Measurements from ENCODE around the gene PAPPA2.

PAPPA2 gene

DNA sequence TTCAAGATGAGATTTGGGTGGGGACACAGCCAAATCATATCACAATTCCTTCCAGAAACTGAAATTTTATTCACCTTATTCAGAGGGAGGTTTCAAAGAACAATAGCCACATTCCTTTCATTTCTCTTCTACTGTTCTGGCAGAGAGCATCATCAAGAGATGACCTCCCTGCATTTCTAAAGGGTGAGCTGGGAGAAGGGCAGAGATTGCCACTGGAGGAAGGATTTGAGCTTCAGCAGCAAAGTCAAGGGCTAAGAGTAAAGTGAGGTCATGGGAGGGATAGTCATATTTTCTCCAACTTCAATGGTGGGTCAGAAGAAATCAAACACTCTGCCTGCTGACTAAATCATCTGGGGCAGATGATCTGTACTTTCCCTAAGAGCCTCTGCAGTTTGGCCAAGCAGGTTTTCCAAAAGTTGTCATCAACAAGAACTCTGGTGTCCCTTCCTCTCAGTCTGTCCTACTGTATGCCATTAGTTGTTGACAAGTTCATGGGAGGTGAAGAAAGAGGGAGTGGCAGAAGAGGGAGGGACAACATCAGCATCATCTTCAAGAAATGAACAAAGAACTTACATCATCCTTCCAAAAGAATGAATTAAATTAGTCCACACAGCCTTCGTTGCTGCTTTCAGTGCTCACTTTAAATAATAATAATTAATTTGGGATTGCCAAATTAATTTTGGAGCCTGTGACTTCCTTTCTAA is 403.2 kb downstream of the PAPPA2 start:
- no peak for DNase-seq

DNA sequence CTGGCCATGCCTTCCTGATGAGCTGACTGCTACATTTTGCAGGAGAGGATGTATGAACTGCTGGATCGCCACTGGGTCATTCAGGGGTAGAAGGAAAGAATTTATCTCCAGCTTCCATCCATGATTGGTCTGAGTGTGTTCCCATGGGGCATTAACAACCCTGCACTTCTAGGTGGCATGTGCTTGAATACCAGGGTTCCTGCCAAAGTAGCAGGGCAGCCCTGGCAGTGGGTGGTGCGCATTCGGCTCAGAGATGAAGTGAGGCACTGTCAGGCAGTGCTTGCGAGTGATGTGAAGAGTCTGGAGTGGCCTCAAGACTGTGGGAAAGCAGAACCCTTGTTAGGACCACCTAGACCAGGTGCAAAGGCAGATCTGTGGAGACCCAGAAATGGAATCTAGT is 406.6 kb downstream of the PAPPA2 start:
- no peak for DNase-seq

DNA sequence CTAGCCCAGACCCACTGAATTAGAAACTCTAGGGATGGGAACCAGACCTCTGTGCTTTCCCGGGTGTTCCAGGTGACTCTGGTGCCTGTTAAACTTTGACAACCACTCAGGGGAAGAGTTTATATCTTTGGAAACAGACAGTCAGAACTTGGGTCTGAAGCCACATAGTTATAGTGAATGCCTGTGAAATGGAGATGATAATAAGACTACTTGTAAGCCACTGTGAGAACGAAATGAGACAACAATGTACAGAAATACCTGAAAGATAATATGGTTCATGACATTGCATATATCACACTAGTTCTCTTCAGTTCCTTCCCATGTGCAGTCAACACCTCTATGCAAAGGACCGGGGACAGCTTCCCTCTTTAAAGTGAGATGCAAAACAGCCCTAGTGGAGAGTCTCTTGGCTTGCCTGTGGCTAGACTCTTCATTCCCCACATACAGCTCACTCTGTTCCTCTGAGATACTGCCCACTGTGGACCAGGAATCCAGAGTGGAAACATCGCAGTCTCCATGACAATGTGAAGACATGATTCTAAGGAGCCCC is 414.1 kb downstream of the PAPPA2 start:
- DNase-seq = no peak

- DNase-seq = no peak
Observed at GRCh38 chr1:176877557-176877956, 414.6 kb downstream of the PAPPA2 start.

DNA sequence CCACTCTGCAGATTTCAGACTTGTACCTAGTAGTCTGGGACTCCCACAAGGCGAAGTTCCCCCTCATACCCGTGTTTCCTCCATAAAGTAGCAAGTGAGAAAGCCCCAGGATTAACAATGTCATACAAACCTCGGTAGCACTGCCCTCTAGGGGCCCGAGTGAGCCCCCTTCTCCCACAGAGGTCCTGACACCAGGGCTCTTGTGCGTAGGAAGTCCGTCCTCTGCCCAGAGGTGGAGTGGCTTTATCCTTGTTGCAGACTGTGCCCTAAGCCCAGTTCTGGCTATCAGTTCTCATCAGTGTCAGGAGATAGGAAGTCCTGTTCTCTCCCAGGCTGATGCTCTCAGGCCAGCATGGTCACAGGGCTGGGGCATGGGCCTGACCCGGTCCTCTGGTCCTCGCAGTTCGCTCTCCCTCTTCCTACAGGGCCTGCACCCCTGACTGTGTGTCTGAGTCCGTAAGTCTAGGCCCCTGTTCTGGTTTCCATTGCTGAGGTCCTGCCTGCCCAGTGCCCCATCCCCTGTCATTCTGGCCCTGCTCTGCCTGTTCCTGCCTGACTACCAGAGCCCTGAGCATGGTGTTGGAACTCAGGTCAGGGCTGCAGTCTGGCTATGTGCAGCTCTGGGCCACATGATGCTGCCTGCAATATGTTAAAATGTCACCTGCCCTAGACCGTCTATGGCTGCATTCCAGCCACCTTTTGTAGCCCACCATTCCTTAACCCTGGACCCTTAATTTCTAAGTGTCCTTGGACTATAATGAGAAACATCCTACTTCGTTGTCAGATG is 416.0 kb downstream of the PAPPA2 start:
- DNase-seq = no peak

DNA sequence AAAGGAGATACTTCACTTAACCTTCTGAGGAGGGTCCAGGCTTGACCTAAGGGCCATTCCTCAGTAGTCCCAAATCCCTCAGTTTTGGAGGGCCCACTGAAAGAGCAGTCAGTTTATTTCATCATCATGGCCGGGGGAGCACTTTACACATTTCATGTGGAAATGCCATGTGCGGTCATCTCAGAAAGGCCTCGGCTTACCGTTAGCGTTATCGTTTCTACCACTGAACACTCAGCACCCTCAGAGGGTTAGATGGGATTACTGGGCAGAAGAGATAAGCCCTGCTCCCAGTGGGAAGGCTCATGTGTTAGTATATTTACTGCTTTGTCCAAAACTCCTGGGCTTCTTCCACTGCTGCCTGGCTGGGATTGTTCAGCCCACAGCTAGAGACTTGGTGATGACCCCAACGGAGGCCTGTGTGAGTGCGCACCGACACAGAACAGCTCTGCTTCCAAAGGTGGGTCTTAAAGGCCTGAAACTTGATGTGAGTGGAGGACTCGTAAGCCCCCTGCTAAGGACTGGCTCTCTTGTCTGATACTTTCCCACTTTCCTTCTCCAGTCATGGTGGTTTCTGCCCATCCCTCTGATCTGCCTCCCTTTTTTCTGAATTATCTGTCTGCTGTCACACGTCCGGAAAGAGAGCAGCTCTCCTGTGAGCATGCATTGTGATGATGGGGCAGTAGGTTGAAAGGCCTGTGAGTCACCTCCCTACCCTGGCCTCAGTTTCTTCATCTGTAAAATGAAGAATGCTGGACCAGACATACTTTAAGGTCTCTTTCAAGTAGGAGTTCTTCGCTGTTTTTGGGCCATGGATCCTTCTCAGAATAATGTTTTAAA is 417.0 kb downstream of the PAPPA2 start:
- DNase-seq = no peak

GRCh38 chr1:176880955-176881595 is 418.1 kb downstream of the PAPPA2 start:
- DNase-seq = peak; percentile 16 to 79

GRCh38 chr1:176884286-176884685 is 421.3 kb downstream of the PAPPA2 start:
- no peak for DNase-seq

DNA sequence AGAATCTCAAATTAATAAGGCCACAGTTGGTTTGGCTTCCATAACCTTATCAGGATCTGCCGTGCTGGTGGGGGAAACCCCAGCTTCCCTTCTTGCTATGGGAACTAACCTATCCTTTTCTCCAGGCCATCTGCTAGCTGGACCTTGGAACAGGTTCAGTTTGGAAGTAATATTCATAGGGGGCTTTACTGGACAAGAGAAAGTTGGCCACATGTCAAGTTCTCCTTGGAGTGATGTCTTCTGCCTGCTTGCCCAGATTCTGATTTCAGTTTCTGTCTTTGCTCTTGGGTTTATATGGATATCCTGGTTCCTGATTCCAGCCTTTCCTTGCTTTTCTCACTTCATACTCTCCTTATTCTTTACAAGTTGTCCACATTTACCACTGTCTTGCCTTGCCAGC is 421.9 kb downstream of the PAPPA2 start:
- DNase-seq = no peak

DNA sequence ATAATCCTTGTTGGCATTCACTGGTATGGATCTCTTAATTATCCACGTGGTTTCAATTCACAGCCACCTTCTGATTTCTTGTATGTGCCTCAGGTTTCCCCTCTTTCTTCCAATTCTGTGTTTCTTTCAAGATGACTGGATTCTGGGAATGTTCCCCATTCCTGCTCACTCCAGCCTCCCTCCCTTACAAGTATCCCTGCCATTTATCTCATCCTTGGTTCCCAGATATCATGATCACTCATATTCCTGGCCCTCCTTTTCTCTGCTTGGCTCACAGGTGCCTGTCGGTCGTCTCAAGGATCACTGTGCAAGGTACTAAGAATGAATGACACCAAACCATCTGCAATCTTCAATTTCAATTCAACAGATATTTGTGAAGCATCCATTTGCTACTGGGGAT is 422.4 kb downstream of the PAPPA2 start:
- no peak for DNase-seq

DNA sequence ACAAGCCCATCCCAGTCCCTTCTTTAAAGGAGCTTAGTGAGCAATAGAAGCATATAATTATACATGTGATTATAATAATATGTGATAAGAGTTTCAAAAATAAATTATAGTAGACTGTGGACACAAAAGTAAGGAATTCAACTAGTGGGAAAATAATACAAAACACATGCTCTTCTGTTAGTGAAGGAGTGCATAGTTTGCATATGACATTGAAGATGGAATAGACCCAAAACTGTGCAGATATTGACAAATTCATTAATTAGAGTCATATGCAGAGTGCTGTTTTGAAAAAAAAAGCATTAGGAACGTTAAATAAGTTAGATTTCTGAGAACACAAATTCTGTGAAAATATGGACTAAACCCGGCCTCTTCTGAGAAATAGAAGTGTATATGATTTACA is 422.8 kb downstream of the PAPPA2 start:
- DNase-seq = no peak

GRCh38 chr1:176888471-176889032 is 425.6 kb downstream of the PAPPA2 start:
- DNase-seq = no peak

DNA sequence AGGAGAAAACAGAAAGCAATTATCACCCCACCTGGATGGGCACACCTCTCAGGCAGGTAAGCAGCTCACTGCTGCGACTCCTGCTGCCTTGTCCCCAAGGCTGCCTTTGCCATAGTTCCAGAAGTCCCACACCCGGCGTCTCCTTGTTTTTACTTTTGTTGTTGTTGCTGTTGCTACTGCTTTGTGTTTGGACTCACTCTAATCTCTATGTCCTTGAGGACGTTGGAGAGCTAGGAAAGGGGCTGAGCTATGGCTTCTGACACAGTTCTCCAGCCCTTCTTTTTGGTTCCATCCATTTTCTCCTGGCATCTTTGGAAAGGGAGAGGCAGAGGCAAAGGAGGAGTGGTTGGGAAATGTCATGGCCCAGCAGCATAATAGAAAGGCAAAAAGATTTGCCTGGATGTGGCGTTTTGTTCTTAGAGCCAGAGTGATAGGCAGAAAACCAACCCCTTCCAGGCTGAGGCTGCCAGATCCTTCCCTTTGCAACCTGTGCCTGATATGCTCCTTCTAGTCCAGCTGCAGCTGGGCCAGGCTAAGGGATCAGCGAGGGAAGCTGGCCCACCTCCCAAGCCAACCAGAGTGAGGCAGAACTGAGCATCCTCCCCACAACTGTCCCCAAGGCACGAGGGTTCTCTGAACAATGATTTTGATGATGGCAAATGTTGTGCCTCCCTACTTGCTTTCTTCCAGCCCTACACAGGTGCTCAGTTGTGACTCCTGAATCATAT is 430.8 kb downstream of the PAPPA2 start:
- no peak for DNase-seq

- DNase-seq = no peak
Observed at GRCh38 chr1:176894450-176894849, 431.5 kb downstream of the PAPPA2 start.
